Activated CD4-positive, alpha-beta T cell treated with anti-CD3 and anti-CD28 coated beads, Interleukin-2, amount 50 U/mL, for 48 hours (primary cell): Measurements from ENCODE around the gene ZNF845.
"Not testable (repeated sequence)": the region's sequence is repeated elsewhere in the genome, so short reads cannot be mapped to it uniquely, and the experiment has no call there.

Experiments
- DNase-seq, 2 experiments: peaks; one replicate each; pipeline ENCODE4 v3.0.0-alpha.2; 2020

The ZNF845 gene

GRCh38 chr19:53333463-53334449, at the start of gene ZNF845:
TSS of gene ZNF845 (plus strand) at chr19:53333749. CDS start at chr19:53341308, 7,559 bp downstream.
- DNase-seq = peak; percentile 96

GRCh38 chr19:53285087-53285486, 48.5 kb upstream of the ZNF845 start:
- no peak for DNase-seq

GRCh38 chr19:53290758-53291549, 42.6 kb upstream of the ZNF845 start:
- DNase-seq = no peak

- DNase-seq = no peak
Measured at GRCh38 chr19:53294786-53295441, 38.6 kb upstream of the ZNF845 start.

- DNase-seq = not testable (repeated sequence)
Measured at GRCh38 chr19:53301341-53301740, 32.2 kb upstream of the ZNF845 start.

GRCh38 chr19:53308339-53308811, 25.2 kb upstream of the ZNF845 start:
- peak; percentile 1 to 6 for DNase-seq

GRCh38 chr19:53311044-53311443, 22.5 kb upstream of the ZNF845 start:
- DNase-seq = no peak

GRCh38 chr19:53311897-53312296, 21.7 kb upstream of the ZNF845 start:
- DNase-seq = no peak

- DNase-seq = peak in 1 of 2 experiments; percentile 6
Measured at GRCh38 chr19:53328967-53329366, 4.6 kb upstream of the ZNF845 start.

GRCh38 chr19:53332484-53332883, 1.1 kb upstream of the ZNF845 start:
- DNase-seq = no peak

GRCh38 chr19:53333066-53333462, 485 bp upstream of the ZNF845 start:
- peak; percentile 19 to 39 for DNase-seq

- DNase-seq = not testable (repeated sequence)
Measured at GRCh38 chr19:53344403-53344802, 10.9 kb downstream of the ZNF845 start.

GRCh38 chr19:53355739-53356138, 22.2 kb downstream of the ZNF845 start:
- DNase-seq = no peak

GRCh38 chr19:53357821-53358581, 24.5 kb downstream of the ZNF845 start:
- DNase-seq = no peak

- DNase-seq = not testable (repeated sequence)
Measured at GRCh38 chr19:53360056-53360455, 26.5 kb downstream of the ZNF845 start.

- peak; percentile 97 for DNase-seq
Measured at GRCh38 chr19:53365134-53365898, 31.8 kb downstream of the ZNF845 start, which contains the start of gene ZNF525. TSS of gene ZNF525 (plus strand) at chr19:53365705. CDS start at chr19:53372282, 6,577 bp downstream.

GRCh38 chr19:53365899-53366493, 32.4 kb downstream of the ZNF845 start:
- DNase-seq = peak; percentile 44 to 53

- DNase-seq = no peak
Measured at GRCh38 chr19:53372196-53372595, 38.6 kb downstream of the ZNF845 start.

- DNase-seq = no peak
Measured at GRCh38 chr19:53374288-53374687, 40.7 kb downstream of the ZNF845 start.

- DNase-seq = no peak
Measured at GRCh38 chr19:53374743-53375142, 41.2 kb downstream of the ZNF845 start.

GRCh38 chr19:53381376-53381775, 47.8 kb downstream of the ZNF845 start:
- no peak for DNase-seq
